ENCODE results near the gene CDH13.

DNA sequence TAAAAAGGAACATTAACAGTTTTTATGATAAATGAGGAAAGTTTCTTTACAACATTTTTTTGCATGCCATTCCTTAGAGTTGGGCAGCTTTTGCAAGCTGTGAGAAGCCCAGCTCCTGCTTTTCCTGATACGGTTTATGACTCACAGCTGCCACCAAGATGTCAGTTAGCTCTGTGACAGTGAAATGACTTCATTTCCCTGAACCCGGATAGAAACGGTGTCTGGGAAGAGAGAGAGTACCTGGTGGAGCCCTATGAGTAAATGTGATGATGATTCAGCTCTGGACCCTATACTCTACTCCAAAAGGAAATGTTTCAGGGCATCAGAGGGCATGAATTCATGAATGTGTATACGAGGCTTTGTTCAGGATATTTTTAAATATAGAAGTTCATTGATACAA, 814.7 kb downstream of the CDH13 start:
- TF ChIP-seq, protein P1, sequence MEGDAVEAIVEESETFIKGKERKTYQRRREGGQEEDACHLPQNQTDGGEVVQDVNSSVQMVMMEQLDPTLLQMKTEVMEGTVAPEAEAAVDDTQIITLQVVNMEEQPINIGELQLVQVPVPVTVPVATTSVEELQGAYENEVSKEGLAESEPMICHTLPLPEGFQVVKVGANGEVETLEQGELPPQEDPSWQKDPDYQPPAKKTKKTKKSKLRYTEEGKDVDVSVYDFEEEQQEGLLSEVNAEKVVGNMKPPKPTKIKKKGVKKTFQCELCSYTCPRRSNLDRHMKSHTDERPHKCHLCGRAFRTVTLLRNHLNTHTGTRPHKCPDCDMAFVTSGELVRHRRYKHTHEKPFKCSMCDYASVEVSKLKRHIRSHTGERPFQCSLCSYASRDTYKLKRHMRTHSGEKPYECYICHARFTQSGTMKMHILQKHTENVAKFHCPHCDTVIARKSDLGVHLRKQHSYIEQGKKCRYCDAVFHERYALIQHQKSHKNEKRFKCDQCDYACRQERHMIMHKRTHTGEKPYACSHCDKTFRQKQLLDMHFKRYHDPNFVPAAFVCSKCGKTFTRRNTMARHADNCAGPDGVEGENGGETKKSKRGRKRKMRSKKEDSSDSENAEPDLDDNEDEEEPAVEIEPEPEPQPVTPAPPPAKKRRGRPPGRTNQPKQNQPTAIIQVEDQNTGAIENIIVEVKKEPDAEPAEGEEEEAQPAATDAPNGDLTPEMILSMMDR (conservative IDR thresholded peaks at IDR 0.05): no peak
- TF ChIP-seq ZFX (IDR thresholded peaks at IDR 0.05): no peak
